ENCODE results near the gene SLC44A2.

The SLC44A2 gene

GRCh38 chr19:10615429-10616023, 9.8 kb upstream of the SLC44A2 start:
- no peak for DNase-seq (ENCODE audit: low read depth in 1 of 2, low spot score in 1 of 2)

DNA sequence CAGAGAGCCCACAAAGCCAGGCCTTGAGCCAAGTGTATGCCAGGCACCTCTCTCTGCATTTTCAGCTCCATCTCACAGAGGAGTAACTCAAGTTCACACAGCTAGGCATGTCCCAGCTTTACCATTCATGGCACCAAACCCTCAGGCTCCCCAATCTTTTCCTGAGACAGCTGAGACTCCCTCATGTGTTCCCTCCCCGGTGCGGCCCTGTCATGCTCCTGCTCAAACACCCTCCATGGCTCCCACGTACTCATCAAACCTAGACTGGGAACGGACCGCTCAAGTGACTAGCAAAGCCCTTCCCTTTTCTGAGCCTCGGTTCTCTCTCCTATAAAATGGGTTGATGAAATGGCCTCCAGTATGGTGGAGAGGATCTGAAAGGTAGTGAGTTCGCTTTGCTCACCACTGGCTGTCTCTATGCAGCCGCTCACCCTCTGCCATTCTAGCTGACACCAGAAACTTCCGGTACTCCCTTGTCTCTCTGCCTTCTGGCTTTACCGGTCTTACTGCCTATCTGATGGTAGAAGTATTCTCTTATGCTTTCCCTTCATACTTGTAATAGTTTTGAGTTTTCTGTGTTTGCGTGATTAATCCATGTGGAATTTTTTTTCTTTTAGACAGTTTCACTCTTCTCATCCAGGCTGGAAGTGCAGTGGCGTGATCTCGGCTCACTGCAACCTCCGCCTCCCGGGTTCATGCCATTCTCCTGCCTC, 7.8 kb upstream of the SLC44A2 start:
- no peak for DNase-seq (ENCODE audit: low read depth in 1 of 2, low spot score in 1 of 2)

GRCh38 chr19:10618846-10619245, 6.5 kb upstream of the SLC44A2 start:
- DNase-seq (ENCODE audit: low read depth in 1 of 2, low spot score in 1 of 2): no peak

GRCh38 chr19:10620786-10621185, 4.6 kb upstream of the SLC44A2 start:
- DNase-seq (ENCODE audit: low read depth in 1 of 2, low spot score in 1 of 2): no peak

- no peak for DNase-seq (ENCODE audit: low read depth in 1 of 2, low spot score in 1 of 2)
Measured at GRCh38 chr19:10621966-10622365, 3.4 kb upstream of the SLC44A2 start.

- no peak for DNase-seq (ENCODE audit: low read depth in 1 of 2, low spot score in 1 of 2)
Measured at GRCh38 chr19:10624585-10624984, 768 bp upstream of the SLC44A2 start.

DNA sequence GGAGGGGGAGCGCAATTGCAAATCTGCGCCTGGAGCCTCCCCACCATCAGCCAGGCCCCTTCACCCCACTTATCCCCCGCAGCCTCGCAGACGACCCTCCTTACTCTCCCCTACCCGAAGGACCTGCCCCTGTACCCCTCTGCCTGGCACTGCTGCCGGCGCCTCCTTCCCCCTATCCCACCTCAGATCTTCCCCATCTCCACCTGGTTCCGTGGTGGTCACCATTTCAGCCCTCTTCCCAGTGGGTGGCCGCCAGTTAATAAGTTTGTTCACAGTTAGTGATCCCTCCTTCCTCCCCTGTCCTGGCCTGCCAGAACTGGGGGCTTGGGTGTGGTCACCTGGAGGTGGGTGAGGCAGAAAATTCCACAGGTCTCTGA, 397 bp downstream of the SLC44A2 start:
- DNase-seq (ENCODE audit: low read depth in 1 of 2, low spot score in 1 of 2): no peak

GRCh38 chr19:10631874-10632273, 6.5 kb downstream of the SLC44A2 start:
- no peak for DNase-seq (ENCODE audit: low read depth in 1 of 2, low spot score in 1 of 2)

- no peak for DNase-seq (ENCODE audit: low read depth in 1 of 2, low spot score in 1 of 2)
Measured at GRCh38 chr19:10634430-10634829, 9.1 kb downstream of the SLC44A2 start.

GRCh38 chr19:10634963-10635362, 9.6 kb downstream of the SLC44A2 start:
- DNase-seq (ENCODE audit: low read depth in 1 of 2, low spot score in 1 of 2): no peak

DNA sequence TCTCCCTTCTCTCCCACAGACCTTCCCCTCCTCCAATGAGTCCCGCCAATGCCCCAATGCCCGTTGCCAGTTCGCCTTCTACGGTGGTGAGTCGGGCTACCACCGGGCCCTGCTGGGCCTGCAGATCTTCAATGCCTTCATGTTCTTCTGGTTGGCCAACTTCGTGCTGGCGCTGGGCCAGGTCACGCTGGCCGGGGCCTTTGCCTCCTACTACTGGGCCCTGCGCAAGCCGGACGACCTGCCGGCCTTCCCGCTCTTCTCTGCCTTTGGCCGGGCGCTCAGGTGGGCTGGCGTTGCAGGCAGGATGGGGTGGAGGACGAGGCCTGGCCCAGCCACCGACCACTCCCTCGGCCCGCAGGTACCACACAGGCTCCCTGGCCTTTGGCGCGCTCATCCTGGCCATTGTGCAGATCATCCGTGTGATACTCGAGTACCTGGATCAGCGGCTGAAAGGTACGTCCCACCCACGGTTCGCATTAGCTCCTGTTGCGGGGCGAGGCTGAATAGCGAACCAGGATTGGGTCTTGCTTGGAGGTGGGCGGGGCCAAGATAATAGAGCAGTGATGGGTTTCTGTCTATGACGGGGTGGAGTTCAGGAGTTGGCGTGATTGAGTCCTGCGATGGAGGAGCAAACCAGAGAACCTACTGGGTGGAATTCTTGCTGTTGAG, 11.1 kb downstream of the SLC44A2 start:
- no peak for DNase-seq (ENCODE audit: low read depth in 1 of 2, low spot score in 1 of 2)

DNA sequence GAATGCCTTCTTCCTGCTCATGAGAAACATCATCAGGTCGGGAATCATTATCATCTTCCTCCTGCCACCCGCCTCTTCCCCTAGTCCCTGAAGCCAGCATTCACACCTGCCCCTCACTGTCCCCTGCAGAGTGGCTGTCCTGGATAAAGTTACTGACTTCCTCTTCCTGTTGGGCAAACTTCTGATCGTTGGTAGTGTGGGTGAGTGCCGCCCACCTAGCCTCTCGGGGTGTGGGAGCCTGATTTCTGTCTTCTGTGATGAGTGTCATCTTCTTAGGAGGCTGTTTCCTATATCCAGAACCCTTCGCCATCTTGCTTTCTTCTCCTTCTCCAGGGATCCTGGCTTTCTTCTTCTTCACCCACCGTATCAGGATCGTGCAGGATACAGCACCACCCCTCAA, 12.5 kb downstream of the SLC44A2 start:
- DNase-seq (ENCODE audit: low read depth in 1 of 2, low spot score in 1 of 2): no peak

GRCh38 chr19:10639836-10640235, 14.5 kb downstream of the SLC44A2 start:
- DNase-seq (ENCODE audit: low read depth in 1 of 2, low spot score in 1 of 2): no peak

DNA sequence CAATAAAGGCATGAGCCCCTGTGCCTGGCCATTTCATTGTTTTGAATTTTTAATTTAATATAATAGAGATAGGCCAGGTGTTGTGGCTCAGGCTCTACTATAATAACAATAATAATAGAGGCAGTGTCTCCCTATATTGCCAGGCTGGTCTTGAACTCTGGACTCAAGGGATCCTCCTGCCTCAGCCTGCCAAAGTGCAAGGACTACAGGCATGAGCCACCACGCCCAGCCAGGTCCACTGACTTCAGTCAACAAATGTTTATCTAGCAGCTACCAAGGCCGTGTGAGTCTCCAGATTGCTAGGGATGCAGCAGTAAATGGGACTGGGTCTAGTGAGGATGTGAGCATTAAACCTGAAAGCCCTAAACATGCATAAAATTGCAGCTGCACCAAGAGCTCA, 15.0 kb downstream of the SLC44A2 start:
- no peak for DNase-seq (ENCODE audit: low read depth in 1 of 2, low spot score in 1 of 2)

DNA sequence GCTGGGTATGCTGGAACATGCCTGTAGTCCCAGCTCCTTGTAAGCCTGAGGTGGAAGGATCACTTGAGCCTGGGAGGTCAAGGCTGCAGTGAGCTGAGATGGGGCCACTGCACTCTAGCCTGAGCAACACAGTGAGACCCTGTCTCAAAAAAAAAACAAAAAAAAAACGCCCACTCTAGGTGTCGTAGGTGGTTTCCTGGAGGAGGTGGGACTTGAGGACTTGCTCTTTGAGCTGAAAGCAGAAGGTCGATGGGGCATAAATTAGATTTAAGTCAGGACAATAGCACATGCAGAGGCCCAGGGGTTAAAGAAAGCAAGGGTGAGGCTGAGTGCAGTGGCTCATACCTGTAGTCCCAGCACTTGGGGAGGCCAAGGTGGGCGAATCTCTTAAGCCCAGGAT, 15.9 kb downstream of the SLC44A2 start:
- no peak for DNase-seq (ENCODE audit: low read depth in 1 of 2, low spot score in 1 of 2)

DNA sequence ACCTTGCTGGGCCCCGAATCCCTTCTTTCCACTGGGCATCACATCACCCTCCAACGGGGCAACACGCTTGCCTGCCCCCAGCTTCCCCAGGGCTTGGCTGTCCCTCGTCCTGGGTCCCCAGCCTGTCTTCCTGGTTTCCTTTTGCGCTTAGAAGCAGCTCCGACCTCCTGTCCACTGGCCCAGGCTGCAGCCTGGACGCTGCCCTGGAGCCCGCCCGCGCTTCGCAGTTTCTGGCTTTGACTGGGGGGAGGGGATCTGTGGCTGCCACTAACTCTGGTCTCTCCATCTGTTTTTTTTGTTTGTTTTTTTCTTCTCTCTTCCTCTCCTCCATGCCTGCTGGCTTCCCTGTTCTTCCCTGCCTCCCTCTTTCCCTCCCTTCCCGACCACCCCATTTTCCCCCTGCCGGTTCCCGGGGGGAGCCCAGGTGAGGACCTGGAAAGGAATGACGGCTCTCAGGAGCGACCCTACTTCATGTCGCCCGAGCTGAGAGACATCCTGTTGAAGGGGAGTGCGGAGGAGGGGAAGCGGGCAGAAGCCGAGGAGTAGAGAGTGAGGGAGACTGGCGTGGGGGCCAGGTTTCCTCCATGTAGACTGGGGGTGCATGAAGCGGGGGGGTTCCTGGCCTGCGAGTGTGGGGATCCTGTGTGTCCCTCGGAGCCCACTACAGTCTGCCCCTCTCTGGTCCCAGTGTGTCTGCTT, 17.3 kb downstream of the SLC44A2 start:
- no peak for DNase-seq (ENCODE audit: low read depth in 1 of 2, low spot score in 1 of 2)

- no peak for DNase-seq (ENCODE audit: low read depth in 1 of 2, low spot score in 1 of 2)
Measured at GRCh38 chr19:10643172-10643967, 18.0 kb downstream of the SLC44A2 start.

GRCh38 chr19:10643968-10644259, 18.6 kb downstream of the SLC44A2 start:
- DNase-seq (ENCODE audit: low read depth in 1 of 2, low spot score in 1 of 2): no peak

DNA sequence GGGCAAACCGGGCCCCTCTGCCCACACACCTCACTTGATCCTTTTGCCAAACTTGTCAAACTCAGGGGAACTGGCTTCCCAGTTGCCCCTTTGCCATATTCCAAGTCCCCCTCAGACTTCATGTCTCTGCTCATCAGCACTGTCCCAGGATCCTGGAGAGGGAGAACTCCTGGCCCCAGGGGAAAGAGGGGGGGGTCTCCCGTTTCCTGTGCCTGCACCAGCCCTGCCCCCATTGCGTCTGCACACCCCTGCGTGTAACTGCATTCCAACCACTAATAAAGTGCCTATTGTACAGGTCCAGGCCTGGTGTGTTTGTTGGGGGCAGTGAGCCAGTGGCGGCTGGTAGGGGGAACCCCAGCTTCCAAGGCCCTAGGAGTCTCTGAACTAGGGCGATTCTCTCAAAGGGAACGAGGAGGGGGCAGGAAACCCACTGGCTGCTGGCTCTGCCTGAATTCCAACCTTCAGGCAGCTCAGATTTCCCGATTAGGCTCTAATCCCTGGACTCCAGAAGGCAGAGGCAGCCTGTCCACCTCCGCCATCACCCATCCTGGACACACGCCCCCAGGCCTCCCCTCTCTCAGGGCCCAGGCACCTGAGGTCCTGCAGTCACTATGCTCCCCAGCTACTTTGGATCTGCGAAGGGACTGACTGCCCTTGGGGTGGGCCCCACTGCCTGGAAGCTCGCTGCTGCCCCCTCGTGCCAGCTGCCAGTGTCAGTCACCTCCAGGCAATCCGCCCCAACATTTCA, 19.1 kb downstream of the SLC44A2 start:
- peak; percentile 71 to 74 for DNase-seq (ENCODE audit: low read depth in 1 of 2, low spot score in 1 of 2)

DNA sequence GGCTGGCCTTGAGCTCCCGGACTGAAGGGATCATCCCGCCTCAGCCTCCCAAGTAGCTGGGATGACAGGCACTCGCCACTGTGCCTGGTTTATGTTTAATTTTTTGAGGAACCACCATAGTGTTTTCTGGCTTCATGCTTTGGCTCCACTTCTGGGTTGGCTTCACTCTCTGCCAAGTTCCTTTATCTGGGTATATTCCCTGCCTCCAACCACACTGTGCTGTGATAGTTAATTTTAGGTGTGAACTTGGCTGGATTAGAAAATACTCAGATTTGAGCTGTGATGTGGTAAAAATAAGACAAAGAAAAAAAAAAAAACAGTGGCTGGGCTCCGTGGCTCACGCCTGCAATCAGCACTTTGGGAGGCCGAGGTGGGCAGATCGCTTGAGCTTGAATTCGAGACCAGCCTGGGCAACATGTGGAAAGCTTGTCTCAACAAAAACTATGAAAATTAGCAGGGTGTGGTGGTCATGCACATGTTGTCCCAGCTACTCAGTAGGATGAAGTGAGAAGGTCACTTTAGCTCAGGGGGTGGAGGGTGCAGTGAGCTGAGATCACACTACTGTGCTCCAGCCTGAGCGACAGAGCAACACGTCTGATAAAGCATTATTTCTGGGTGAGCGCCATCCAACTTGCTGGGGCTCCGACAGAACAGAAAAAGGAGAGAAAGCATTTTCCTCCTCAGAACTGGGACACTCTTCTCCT, 21.3 kb downstream of the SLC44A2 start:
- no peak for DNase-seq (ENCODE audit: low read depth in 1 of 2, low spot score in 1 of 2)

All from activated CD4-positive, alpha-beta T cell treated with anti-CD3 and anti-CD28 coated beads, Interleukin-2, amount 50 U/mL, for 24 hours (primary cell).